NCI-H1694 (cell line): ENCODE measurements around the gene ZSCAN29.

Experiments
- DNase-seq: peaks from one replicate; lab custom pipeline; 2025; lab: John Stamatoyannopoulos, UW

ZSCAN29 gene

DNA sequence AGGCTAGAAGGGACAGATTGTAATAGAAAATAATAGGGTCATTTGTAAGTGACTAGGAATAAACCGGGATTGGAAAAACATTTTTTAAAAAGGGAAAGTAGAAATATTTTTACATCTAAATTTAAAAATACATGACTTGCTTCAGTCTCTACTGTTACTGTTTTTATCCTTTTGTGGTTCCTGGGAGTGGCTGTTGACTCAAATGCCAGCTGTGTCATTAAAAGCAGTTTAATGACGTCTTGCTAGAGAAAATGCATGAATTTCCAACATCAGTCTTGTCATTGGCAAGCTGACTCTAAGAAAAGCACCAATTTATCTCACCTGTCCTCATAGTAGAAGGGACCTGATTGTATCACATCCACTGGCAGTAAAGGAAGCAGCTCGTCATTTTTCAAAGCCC is 23.7 kb downstream of the ZSCAN29 start:
- no peak for DNase-seq

DNA sequence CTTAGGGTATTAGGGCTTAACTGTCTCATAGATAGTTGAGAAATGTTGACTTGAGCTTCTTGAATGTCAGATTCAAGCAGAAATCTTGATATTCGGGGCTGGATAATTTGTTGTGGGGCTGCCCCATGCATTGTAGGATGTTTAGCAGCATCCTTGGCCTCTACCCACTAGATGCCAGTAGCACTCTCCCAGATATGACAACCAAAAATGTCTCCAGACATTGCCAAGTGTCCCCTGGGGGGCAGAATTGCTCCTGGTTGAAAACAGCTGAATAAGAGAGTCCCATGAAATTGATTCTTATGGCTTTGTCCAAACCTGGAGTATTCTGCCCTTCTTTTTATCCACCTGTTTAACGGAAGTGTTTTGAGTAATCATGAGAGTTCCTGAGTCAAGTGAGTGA is 24.5 kb downstream of the ZSCAN29 start:
- DNase-seq: no peak

DNA sequence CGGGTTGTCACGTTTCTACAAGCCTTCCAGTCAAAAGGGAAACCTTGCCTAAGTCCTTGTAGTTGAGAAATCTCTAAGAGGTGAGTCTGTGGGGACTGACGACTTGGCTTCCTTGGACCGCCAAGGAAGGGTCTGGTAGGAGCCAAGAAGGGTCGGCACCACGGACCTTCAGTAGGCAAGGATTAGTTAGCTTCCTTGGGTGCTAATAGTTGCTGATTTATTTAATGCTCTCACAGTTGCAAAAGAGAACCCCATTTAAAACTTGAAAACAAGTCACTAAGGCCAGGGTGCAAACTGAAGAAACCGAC is 40.1 kb downstream of the ZSCAN29 start:
- no peak for DNase-seq

DNA sequence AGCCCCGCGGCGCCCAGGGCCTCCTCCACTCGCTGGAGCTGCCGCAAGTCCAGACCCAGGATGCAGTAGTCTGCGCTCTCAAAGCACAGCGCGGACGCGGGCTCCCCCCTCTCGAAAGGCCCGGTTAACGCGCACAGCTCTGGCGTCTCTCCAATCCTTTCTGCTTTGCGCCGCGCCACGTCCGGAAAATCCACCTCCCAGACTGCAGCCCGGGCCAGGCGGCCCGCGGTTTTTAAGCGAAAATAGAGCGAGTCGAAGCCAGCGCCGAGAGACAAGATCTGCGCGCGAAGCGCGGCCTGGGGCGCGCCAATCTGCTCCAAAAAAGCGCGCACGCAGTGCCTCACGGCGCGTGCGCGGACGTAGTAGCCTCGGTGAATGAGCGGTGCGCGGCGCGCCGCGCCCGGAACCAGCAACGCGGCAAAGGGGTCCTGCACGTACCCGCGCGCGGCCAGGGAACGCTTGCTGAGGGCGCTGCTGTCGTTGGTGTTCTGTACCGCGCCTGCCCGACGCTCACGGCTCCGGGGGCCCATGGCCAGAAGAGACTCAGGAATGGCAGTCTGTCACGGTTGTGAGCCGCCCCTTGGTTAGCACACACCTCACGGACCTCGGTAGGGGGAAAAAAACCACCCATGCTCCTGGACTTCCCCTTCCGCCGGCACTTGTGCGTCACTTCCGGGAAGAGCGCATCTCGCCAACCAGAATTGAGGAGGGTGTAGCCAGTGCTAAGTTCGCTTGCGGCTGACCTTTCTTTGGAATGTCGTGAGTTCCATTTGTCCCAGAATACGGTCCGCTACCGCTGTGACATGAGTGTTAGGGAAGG is 40.7 kb downstream of the ZSCAN29 start, which contains the start of gene LCMT2:
TSS of gene LCMT2 (minus strand) at position 614 of the 820 bp plus-strand sequence. CDS start at position 530, 84 bp downstream.
- DNase-seq: peak; percentile 78

DNA sequence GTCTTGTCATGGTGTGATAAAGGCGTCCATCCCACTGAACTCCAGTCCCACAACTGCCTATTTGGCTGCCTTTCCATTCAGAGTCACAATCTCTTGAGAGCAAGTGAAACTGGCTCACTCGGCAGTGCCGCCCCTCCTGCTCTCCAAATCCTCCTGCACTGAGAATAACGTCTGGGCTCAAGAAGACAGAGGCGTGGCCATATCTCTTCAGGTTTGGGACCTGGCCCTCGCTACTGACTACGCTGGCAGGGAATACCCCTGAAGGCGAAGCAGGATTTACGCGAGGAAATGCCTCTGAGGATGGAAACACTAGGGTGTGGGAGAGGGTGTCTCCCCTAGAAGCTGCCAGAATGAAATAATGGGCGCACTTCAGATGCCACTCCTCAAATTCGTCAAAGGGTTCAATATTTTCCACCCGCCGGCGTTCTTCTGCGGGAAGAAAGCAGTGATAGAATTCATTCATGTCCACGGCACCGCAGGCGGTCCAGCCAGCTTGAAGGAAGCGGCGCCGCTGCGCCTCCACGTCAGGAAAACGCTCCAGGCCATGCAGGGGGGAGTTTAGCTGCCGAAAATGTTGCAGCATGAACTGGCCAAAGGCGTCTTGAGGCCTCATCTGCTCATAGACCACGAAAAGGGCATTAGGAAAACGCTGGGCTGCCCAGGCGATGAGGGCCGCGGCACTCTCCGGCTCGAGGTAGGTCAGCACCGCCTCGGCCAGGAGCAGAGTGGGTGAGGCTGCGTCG is 41.5 kb downstream of the ZSCAN29 start:
- DNase-seq: no peak

DNA sequence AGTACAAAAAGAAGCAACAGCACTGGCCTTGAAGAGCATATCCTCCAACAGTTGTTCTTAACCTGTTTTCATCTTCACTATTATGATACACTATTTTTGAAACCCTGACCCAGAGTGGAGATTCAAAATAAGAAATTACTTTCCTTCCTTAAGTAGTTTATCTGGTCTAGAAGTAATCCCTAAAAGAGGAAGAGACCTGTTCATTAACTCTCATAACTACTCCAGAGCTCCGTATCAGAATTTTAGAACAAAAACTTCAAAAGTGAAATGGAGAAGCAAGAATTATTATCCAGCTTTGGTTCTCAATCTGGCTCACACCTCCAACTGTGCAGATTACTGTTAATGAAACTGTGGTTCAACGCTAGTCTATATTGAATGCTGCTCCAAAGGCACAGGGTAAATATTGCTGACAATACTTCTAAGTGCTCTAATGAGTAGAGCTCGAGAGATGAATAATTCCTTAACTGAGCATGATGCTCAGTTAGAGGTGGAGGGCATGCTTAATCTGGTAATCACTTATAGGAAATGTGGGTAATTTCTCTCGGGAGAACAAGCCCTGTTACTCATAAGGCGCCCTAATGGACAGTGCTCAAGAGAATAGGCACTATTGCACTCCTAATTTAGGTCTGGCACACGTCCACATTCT is 45.7 kb downstream of the ZSCAN29 start:
- no peak for DNase-seq

DNA sequence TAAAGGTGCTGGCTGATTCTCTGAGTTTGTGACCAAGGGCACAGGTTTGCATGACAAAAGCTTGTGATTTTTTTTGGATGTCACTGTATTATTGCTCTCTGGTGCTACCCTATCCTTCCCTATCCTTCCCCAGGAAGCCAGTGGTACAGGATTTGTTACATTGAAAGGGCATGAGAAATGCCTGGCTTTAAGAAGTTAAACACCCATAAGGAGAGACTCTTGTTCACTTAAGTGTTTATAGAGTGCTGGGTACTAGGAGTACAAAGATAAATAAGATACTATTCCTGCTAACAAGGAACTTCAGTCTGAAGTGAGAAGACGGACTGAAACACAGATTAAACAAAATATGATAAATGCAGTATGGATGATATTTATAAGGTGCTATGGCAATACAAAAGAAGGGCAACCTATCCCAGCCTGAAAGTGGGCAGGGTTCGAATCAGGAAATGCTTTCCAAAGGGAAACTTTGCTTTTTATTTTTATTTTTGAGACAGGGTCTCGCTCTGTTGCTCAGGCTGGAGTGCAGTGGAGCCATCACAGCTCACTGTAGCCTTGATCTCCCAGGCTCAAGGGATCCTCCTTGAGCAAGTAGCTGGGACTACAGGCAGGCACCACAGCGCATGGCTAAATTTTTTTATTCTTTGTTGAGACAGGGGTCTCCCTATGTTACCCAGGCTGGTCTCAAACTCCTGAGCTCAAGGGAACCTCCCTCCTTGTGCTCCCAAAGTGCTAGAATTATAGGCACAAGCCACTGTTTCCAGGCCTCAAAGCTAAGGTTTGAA is 51.7 kb downstream of the ZSCAN29 start:
- no peak for DNase-seq

DNA sequence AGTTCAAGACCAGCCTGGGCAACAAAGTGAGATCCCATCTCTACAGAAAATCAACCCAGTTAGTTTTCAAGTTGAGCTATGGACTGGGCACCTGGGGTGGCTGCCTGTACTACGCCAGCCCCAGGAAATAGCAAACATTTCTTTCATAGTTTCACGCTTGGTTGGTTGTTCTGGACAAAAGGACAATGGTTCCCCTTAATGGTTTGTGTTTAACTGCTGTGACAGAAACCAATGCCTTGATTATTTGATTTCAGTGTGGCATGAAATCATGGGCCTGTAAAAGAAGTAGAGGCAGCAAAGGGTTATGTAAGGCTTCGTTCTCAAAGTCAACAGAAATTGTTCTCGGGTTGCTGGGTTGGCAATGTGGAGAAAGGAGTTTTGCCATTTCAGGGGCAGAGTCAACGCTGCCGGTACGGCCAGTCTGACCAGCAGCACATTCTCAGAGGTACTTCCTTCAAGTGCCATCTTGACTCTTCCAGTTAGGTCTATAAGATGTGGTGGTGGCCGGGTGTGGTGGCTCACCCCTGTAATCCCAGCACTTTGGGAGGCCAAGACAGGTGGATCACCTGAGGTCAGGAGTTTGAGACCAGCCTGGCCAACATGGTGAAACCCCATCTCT is 53.2 kb downstream of the ZSCAN29 start:
- no peak for DNase-seq

DNA sequence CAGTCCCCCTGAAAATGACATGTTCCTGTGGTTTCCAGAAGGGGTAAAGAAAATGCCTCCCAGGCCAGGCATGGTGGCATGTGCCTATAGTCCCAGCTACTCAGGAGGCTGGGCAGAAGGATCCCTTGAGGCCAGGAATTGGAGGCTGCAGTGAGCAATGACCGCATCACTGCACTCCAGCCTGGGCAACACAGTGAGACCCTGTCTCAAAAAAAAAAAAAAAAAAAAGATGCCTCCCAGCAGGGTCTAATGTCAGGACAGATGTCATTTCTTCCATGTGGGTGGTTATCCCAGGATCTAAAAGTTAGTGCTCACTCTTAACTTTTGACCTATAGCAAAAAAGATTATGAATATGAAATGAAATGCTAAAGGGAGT is 53.9 kb downstream of the ZSCAN29 start:
- DNase-seq: no peak

DNA sequence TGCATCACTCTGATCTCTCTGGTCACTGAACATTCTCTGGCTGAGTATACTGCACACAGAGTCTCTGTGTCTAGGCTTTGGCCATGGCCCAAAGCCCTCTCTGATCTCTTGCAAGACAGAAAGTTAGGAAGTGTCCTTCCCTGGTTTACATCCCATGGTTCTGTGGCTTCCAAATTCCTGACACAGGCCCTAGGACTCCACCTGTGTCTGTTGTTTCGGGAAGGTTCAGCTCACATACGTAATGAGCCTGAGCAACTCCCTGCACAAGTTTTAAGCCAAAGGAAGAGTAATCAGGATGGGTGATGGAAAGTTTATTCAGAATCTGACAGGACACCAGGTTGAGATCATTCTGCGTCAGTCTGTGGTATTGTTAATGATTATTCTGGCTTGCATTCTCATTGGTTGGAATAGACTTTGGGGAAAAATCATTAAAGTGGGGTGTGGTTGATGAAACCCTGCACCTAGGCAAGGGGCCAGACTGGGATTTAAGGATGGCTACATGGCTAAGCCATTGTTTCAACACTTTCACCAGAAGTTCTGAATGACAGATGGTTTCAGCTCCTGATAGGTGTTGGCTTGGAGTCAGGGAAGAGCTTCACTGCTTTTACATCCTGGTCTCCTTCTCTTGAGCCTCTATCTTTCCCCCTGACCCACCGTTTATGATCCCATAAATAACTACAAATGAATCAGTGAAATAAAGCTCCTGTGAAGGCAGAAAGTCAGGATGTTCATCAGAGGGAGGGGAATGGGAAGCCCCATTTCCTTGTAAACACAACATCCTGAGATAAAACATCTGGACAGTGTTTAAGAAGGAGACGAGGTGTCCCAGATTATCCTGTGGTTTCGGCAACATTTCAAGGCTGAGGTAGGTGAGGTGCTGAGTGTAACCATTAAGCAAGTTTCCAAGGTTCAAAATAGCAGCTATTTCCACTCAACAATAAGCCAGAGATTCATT is 54.5 kb downstream of the ZSCAN29 start:
- no peak for DNase-seq

DNA sequence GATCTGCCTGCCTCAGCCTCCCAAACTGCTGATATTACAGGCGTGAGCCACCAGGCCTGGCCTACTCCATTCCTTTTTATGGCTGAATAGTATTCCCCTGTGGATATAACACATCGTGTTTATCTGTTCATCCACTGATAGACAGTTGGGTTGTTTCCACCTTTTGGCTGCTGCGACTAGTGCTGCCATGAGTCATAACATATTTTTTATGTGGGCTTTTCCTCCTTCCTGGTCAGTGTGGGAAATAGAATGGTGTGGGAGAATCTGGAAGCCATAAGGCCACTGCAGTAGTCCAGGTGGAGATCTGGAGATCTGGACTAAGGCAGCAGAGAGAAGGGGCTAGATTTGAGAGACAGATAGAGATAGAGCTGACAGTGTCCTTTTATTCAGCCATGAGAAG is 56.7 kb downstream of the ZSCAN29 start:
- DNase-seq: no peak

DNA sequence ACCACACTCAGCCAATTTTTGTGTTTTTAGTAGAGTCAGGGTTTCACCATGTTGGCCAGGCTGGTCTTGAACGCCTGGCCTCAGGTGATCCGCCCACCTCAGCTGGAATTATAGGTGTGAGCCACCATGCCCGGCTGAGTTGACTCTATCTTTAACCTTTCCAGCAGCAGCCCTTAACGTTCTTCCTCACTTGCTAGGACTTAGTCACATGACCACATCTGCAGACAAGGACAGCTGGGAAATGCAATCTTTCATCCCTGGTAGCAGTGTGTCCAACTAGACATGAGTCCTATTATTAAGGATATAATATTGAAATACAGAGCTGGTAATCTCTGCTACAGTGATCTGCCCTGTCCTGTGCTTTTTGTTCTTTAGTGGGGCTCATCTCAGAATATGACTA is 58.5 kb downstream of the ZSCAN29 start:
- no peak for DNase-seq
